Measurements from ENCODE around the gene ANKRD29. TPM values are rescaled to one million over a fixed set of nuclear protein-coding genes. Genes with fewer than 3 reads are reported as not detected.

The ANKRD29 gene
- total RNA-seq, 1 experiment from 2014 or later = 2.9 TPM

DNA sequence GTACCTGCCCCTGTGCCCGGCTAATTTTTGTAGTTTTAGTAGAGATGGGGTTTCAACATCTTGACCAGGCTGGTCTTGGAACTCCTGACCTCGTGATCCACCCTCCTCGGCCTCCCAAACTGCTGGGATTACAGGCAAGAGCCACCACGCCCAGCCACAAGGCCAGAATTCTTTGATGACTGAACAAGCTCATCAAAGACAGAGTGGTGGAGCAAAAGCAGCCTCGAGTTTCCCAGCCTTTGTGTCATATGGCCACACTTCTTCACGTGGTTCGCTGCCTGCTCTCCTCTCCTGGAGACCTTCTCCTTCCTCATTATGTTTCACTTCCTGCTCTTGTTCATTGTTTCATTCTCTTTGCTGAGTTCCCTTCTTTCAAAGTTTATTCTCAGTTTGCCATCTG is 66.5 kb downstream of the ANKRD29 start:
- no peaks in the 10 kb centered on the region for H3K27me3 ChIP-seq (ENCODE audit: control insufficient read depth, insufficient read depth, low read length)
- H3K36me3 ChIP-seq (replicated peaks; ENCODE audit: control insufficient read depth, insufficient read depth, low read length) = no peaks in the 10 kb centered on the region
- H3K4me3 ChIP-seq (ENCODE audit: insufficient read depth, low read depth, low read length) = no peak overlapping the region
- DNase-seq = no peak

- Histone ChIP-seq H3K4me3 (ENCODE audit: insufficient read depth, low read depth, low read length) (no peak overlapping the region), H3K27me3 (ENCODE audit: control insufficient read depth, insufficient read depth, low read length) (no peaks in the 10 kb centered on the region), H3K36me3 (replicated peaks; ENCODE audit: control insufficient read depth, insufficient read depth, low read length) (no peaks in the 10 kb centered on the region)
- DNase-seq = no peak
Observed at GRCh38 chr18:23595591-23595990, 67.1 kb downstream of the ANKRD29 start.

DNA sequence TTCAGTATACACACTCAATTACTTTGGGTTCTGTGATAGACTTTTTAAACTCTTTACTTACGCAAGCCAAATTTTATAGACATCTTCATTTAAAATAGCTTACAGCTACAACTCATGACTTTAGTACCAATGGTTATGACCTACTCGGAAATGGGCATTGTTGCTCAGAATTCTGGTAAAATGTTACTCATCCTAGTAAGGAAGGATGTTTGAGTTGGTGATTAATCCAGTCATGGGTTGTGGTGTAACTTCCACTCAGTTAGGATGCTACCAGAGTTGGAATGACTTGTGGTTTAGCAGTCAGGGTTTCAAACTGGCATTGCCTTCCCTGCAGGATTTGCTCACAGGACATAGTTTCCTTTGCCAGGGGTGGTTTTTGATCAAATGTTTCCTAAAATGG is 69.0 kb downstream of the ANKRD29 start:
- H3K27me3 ChIP-seq (ENCODE audit: control insufficient read depth, insufficient read depth, low read length) = no peaks in the 10 kb centered on the region
- H3K36me3 ChIP-seq (replicated peaks; ENCODE audit: control insufficient read depth, insufficient read depth, low read length) = no peaks in the 10 kb centered on the region
- H3K4me3 ChIP-seq (ENCODE audit: insufficient read depth, low read depth, low read length) = no peak overlapping the region
- DNase-seq = no peak

GRCh38 chr18:23592911-23593310 is 69.8 kb downstream of the ANKRD29 start:
- Histone ChIP-seq H3K4me3 (ENCODE audit: insufficient read depth, low read depth, low read length) (no peak overlapping the region), H3K36me3 (replicated peaks; ENCODE audit: control insufficient read depth, insufficient read depth, low read length) (no peaks in the 10 kb centered on the region), H3K27me3 (ENCODE audit: control insufficient read depth, insufficient read depth, low read length) (no peaks in the 10 kb centered on the region)
- DNase-seq = no peak

- no peak for DNase-seq
- no peaks in the 10 kb centered on the region for H3K36me3 ChIP-seq (replicated peaks; ENCODE audit: control insufficient read depth, insufficient read depth, low read length)
- H3K27me3 ChIP-seq (ENCODE audit: control insufficient read depth, insufficient read depth, low read length) = no peaks in the 10 kb centered on the region
- no peak overlapping the region for H3K4me3 ChIP-seq (ENCODE audit: insufficient read depth, low read depth, low read length)
Observed at GRCh38 chr18:23591011-23591410, 71.7 kb downstream of the ANKRD29 start.

DNA sequence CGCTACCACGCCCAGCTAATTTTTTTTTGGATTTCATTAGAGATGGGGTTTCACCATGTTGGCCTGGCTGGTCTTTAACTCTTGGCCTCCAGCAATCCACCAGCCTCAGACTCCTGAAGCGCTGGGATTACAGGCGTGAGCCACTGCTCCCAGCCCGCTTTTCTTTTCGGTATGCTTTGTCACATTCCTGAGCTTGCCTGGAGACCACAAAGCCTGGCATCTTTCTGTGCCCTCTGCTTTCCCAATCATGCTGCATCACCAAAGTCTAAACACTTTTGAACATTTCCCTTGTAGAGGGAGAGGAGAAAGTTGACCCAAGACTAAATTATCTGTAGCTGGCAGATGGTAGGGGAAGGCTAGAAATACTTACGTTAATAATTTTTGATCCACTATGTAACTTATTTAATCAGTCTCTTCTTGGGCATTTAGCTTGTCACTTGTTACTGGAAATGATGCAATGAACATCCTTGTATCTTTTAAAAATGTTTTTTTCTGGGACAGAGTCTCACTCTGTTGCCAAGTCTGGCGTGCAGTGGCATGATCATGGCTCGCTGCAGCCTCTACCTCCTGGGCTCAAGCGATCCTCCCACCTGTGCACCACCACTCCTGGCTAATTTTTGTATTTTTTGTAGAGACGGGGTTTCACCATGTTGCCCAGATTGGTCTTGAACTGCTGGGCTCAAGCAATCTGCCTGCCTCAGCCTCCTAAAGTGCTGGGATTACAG is 73.7 kb downstream of the ANKRD29 start:
- no peak for DNase-seq
- Histone ChIP-seq H3K4me3 (ENCODE audit: insufficient read depth, low read depth, low read length) (no peak overlapping the region), H3K36me3 (replicated peaks; ENCODE audit: control insufficient read depth, insufficient read depth, low read length) (no peaks in the 10 kb centered on the region), H3K27me3 (ENCODE audit: control insufficient read depth, insufficient read depth, low read length) (no peaks in the 10 kb centered on the region)

DNA sequence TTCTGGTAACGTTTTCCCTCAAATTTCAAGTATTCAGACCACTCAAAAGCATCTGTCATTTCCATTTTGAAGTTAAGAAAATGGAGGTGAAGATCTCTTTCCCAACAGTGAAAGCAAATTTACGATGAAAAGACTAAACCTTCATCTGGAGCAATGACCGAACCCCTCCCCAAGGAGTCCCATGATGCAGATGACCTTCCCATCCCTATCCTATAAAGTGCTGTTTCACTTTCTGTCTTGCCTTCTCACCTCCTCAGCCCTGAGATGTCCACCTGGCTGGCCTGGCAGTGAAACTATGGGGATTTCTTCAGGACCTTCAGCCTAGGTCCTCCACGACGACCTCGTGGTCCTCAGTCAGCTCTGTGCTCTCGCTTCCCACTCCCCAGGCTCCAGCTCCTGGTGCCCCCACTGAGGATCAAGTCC is 75.5 kb downstream of the ANKRD29 start:
- Histone ChIP-seq H3K36me3 (replicated peaks; ENCODE audit: control insufficient read depth, insufficient read depth, low read length) (no peaks in the 10 kb centered on the region), H3K4me3 (ENCODE audit: insufficient read depth, low read depth, low read length) (no peak overlapping the region), H3K27me3 (ENCODE audit: control insufficient read depth, insufficient read depth, low read length) (no peaks in the 10 kb centered on the region)
- DNase-seq = no peak

DNA sequence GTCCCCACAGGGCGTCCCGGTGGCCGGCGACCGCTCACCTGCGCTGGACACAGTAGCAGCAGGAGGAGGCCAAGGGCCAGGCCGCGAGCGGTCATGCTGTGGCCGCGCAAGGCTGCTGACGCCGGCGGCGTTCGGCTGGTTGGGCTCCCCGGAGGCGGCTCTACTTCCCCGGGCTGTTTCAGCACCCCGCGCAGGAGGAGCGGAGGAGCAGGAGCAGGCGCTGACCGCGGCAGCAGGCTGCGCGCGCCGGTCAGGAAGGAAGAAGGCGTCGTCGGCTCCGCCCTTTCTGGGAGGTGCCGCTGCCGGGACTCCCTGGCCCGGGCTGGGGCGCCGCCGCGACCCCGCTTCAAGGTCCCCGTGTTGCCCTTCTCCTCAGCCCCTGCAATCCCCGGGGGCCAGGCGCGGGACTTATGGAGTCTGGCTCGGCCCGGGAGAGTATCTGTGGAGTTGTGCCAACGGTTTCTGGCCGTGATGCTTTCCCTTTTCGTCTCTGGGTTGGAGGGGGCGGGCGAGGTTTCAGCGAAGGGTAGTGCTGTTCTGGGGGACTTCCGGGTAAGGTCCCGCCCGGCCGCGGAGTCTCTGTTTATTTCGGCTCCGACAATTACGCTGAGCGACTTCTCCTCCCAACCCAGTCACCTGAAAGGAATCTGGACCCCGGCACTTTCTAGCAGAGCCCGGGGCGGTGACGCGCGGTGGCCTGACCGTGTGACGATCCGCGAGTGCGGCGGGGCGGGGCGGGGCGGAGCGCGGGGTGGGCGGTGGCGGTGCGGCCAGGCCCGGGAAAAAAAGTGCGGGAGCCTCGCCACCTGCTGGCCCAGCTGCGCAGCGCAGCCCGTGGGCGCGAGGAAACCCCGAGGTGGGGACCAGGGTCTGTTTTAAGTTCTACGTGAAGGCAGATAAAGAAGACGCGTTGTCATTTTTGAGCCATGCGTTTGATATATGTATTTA is 76.2 kb downstream of the ANKRD29 start, which contains the start of gene NPC1:
TSS of gene NPC1 (minus strand) at position 258 of the 948 bp plus-strand sequence. CDS start at position 95, 163 bp downstream.
- H3K36me3 ChIP-seq (replicated peaks; ENCODE audit: control insufficient read depth, insufficient read depth, low read length) = no peaks in the 10 kb centered on the region
- peak within 1 kb of the TSS; percentile 94 for H3K4me3 ChIP-seq (ENCODE audit: insufficient read depth, low read depth, low read length)
- DNase-seq = peak; percentile 94
- no peaks in the 10 kb centered on the region for H3K27me3 ChIP-seq (ENCODE audit: control insufficient read depth, insufficient read depth, low read length)

DNA sequence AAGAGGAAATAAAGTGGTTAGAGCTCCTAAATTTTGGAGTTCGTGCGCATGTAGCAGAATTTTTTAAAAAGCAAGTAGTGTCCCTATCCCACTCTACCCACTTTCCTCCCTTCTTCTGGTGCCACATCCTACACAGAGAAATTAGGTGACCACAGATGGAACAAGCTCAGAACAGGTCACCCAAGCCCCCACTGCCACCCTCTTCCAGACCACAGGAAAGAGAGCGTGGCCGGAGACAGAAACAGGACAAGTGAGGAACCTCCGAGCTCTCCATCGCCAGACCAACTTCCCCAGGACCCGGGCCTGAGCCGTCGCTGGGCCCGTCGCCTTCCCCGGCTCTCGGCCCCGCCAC is 76.8 kb downstream of the ANKRD29 start:
- peak overlapping the region; percentile 94 for H3K4me3 ChIP-seq (ENCODE audit: insufficient read depth, low read depth, low read length)
- no peak for DNase-seq
- no peaks in the 10 kb centered on the region for H3K27me3 ChIP-seq (ENCODE audit: control insufficient read depth, insufficient read depth, low read length)
- peaks cover 1% of the 10 kb centered on the region; the same call in 1 of the 2 replicates for H3K36me3 ChIP-seq (replicated peaks; ENCODE audit: control insufficient read depth, insufficient read depth, low read length)

DNA sequence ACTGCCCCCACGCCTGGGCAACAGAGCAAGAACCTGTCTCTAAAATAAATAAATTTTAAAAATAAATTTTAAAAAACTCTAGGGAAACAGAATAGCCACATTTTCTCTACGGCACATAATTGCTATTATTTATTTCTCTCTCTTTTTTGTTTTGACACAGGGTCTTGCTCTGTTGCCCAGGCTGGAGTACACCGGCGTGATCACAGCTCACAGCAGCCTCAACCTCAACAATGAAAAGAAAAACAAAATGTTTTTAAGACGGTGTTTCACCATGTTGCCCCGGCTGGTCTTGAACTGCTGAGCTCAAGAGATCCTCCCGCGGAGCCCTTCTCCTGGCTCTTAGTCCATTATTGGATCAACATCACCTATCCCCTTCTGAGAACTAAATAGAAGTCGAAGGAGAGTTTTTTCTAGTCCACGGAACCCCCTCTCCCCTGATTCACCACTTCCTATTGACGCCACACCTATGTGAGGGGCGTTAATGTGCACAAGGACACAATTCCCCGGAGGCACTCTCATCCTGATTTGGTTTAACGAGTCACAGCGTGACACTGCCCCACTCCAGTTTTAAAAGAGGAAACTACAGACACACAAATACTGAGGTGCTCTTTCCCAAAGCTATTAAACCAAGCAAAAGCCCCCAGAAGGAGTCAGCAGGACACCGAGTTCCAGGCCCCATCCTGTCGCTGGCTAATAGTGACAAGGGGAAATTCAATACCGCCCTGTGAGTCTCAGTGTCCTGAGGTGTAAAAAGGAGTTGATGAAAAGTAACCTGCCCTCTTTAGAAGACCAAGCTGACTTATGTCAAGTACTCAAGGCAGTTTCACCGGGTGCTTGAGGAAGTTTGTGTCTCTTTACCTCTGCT is 77.5 kb downstream of the ANKRD29 start:
- peak; percentile 44 for DNase-seq
- H3K36me3 ChIP-seq (replicated peaks; ENCODE audit: control insufficient read depth, insufficient read depth, low read length) = peaks cover 1% of the 10 kb centered on the region
- H3K4me3 ChIP-seq (ENCODE audit: insufficient read depth, low read depth, low read length) = peak overlapping the region; percentile 94
- no peaks in the 10 kb centered on the region for H3K27me3 ChIP-seq (ENCODE audit: control insufficient read depth, insufficient read depth, low read length)

- H3K27me3 ChIP-seq (ENCODE audit: control insufficient read depth, insufficient read depth, low read length) = no peaks in the 10 kb centered on the region
- peaks cover 1% of the 10 kb centered on the region for H3K36me3 ChIP-seq (replicated peaks; ENCODE audit: control insufficient read depth, insufficient read depth, low read length)
- no peak for DNase-seq
- no peak overlapping the region for H3K4me3 ChIP-seq (ENCODE audit: insufficient read depth, low read depth, low read length)
Observed at GRCh38 chr18:23584019-23584983, 78.4 kb downstream of the ANKRD29 start.

DNA sequence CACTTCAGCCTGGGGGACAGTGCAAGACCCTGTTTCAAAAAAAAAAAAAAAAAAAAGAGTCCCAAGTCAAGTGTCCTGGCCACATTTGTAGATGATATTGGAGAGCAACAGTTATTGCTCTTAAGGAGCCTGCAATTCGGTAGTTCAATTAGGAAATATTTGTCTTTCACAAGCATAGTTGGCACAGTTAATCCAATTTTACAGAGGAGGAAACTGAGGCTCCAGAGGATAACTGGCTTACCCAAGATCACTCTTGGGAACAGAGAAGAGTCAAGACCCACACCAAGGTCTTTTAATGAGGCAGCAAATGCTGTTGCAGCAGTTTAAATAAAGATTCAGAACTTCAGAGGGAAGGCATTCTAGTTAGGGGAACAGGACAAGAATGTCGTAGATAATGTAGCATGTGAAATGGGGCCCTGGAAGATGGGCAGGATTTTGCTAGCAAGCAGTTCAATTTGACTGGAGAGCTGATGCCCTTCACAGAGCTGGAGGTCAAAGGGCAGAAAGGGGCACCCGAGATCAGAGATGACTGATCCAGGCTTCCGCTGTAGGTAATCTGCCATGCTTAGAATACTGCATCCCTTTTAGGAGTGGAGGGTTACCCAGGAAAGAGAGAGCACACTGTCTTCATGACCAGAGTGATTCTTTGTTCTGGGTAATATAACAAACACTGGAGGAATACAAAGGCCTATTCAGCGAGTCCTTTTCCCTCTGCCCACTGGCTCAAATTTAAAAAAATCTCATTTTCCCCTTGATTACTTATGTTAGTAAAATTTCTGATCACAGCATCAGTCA is 79.4 kb downstream of the ANKRD29 start:
- Histone ChIP-seq H3K27me3 (ENCODE audit: control insufficient read depth, insufficient read depth, low read length) (no peaks in the 10 kb centered on the region), H3K4me3 (ENCODE audit: insufficient read depth, low read depth, low read length) (no peak overlapping the region), H3K36me3 (replicated peaks; ENCODE audit: control insufficient read depth, insufficient read depth, low read length) (peaks cover 1% of the 10 kb centered on the region)
- no peak for DNase-seq
